ENCODE measurements around the gene ERFL. TPM values are rescaled to one million over a fixed set of nuclear protein-coding genes. Genes with fewer than 3 reads are reported as not detected.

Gene ERFL
- total and polyA plus RNA-seq, 2 of the 8 experiments (the other 6 are each of a cell fraction or from before 2014, with no cell fraction given): 0.12 TPM; not detected in 1

- 21% methylated on average over 10 of the region's 10 CpGs; no CpG with 5 or more reads in 1 of the 2 experiments for whole genome bisulfite sequencing, 2 experiments (ENCODE audit: extremely low coverage in 1 of 2, insufficient coverage in 1 of 2, insufficient read length in 1 of 2, insufficient replicate concordance in 2 of 2, low coverage in 1 of 2, low lambda C conversion rate in 2 of 2, missing lambda C conversion rate in 1 of 2)
- Histone ChIP-seq H3K4me2 (ENCODE audit: insufficient read depth in 1 of 2, low read depth in 2 of 2, low read length in 2 of 2) (peak overlapping the region; percentile 69 to 93), H3K27me3 (replicated peaks in 1 of 4; ENCODE audit: control insufficient read depth in 3 of 4, extremely low read depth in 1 of 4, insufficient read depth in 3 of 4, low read length in 3 of 4) (no peaks in the 10 kb centered on the region), H3K4me3 (ENCODE audit: extremely low read depth in 1 of 4, insufficient read depth in 2 of 4, low read depth in 3 of 4, low read length in 4 of 4) (peak overlapping the region; percentile 81 to 92 (median 86); a peak in 7 of 8 replicates), H2AFZ (ENCODE audit: low read length) (no peak overlapping the region), H3K23me2 (ENCODE audit: low read depth, low read length) (peaks cover 2% of the 10 kb centered on the region; the same call in 1 of the 2 replicates), H3K14ac (ENCODE audit: insufficient read length) (no peak overlapping the region), H3K4me1 (replicated peaks in 1 of 4; ENCODE audit: control insufficient read depth in 3 of 4, insufficient read depth in 4 of 4, low read length in 3 of 4) (peaks cover 3 to 10% (median 6%) of the 10 kb centered on the region in 4 experiments), H3K9ac (replicated peaks in 1 of 4; ENCODE audit: extremely low read depth in 1 of 4, low read depth in 3 of 4, low read length in 3 of 4) (no peak overlapping the region; a peak in 1 of 7 replicates), H2BK15ac (ENCODE audit: low read length) (no peak overlapping the region), H4K20me1 (replicated peaks in 1 of 2; ENCODE audit: control insufficient read depth in 1 of 2, insufficient read depth in 2 of 2, low read length in 2 of 2) (no peaks in the 10 kb centered on the region), H3K27ac (ENCODE audit: low read depth, low read length) (no peak overlapping the region), H2BK120ac (replicated peaks; ENCODE audit: low read depth, low read length) (no peak overlapping the region), H4K8ac (ENCODE audit: extremely low read depth, insufficient read depth, low read length) (no peak overlapping the region), H3K4ac (replicated peaks; ENCODE audit: insufficient read length, low read depth, low read length) (no peak overlapping the region), H3K9me3 (ENCODE audit: insufficient read depth in 2 of 2, low read depth in 1 of 2, low read length in 1 of 2) (no peaks in the 10 kb centered on the region), H4K91ac (replicated peaks; ENCODE audit: insufficient read length, low read length) (no peak overlapping the region), H4K5ac (ENCODE audit: insufficient read length, low read depth, low read length) (no peak overlapping the region), H2BK20ac (ENCODE audit: low read length) (no peak overlapping the region), H3K18ac (ENCODE audit: extremely low read depth, low read length) (no peak overlapping the region), H3K36me3 (ENCODE audit: control insufficient read depth in 2 of 4, insufficient read depth in 4 of 4, low read length in 3 of 4) (peaks cover 0 to 5% (median 0%) of the 10 kb centered on the region in 4 experiments; a peak in 2 of 8 replicates), H2AK5ac (ENCODE audit: low read depth, low read length) (no peak overlapping the region), H3K23ac (ENCODE audit: insufficient read length) (no peak overlapping the region), H3K56ac (replicated peaks; ENCODE audit: insufficient read length, low read depth, low read length) (no peak overlapping the region), H3K79me1 (ENCODE audit: low read depth, low read length) (no peaks in the 10 kb centered on the region), H2BK12ac (ENCODE audit: low read depth, low read length) (no peak overlapping the region; the same call in 1 of the 2 replicates), H3K79me2 (ENCODE audit: control insufficient read depth in 1 of 2, insufficient read depth in 2 of 2, low read length in 2 of 2) (no peaks in the 10 kb centered on the region), H2BK5ac (ENCODE audit: low read depth, low read length) (no peak overlapping the region)
- ChIA-PET POLR2A (ENCODE audit: partially characterized antibody) (interaction anchor here (0.7 to 4.0 kb wide), 8 partner anchors 27 to 285 kb away, joined by 3 to 54 read pairs (median 7); partner anchors contain the start of gene RPS19), CTCF (ENCODE audit: partially characterized antibody) (interaction anchor here (0.7 to 4.0 kb wide), 22 partner anchors 10 to 164 kb away, joined by 3 to 33 read pairs (median 6); partner anchors contain the start of genes ERFL and RPS19)
- peak; percentile 64 to 72 for DNase-seq (ENCODE audit: low read depth in 1 of 2, low spot score in 2 of 2)
- peak; percentile 85 for FAIRE-seq
- TF ChIP-seq TAF7 (optimal IDR thresholded peaks at IDR 0.05; ENCODE audit: borderline replicate concordance, low read depth, low read length): no peak
- TF ChIP-seq CHD2 (IDR thresholded peaks at IDR 0.05; ENCODE audit: low read length): no peak
- no peak for TF ChIP-seq RFX5 (IDR thresholded peaks at IDR 0.05; ENCODE audit: borderline replicate concordance, low read depth, low read length)
- no peak for TF ChIP-seq CREB1 (IDR thresholded peaks at IDR 0.05)
- peak; percentile 84 to 86 for TF ChIP-seq RAD21 (IDR thresholded peaks at IDR 0.05 in 1 of 2, conservative IDR thresholded peaks at IDR 0.05 in 1 of 2; ENCODE audit: low read depth in 2 of 2, low read length in 2 of 2)
- no peak for TF ChIP-seq POLR2AphosphoS5 (IDR thresholded peaks at IDR 0.05; ENCODE audit: low read depth, low read length)
- peak; percentile 47; the same call in 1 of the 2 replicates for TF ChIP-seq E2F6 (IDR thresholded peaks at IDR 0.05)
- no peak for TF ChIP-seq CTBP2 (IDR thresholded peaks at IDR 0.05; ENCODE audit: borderline replicate concordance, insufficient read depth, insufficient read length, low read length)
- no peak for TF ChIP-seq SRF (IDR thresholded peaks at IDR 0.05; ENCODE audit: low read depth, low read length)
- no peak for TF ChIP-seq ATF3 (IDR thresholded peaks at IDR 0.05; ENCODE audit: insufficient read depth, low read depth, low read length)
- TF ChIP-seq ZNF274 (IDR thresholded peaks at IDR 0.05; ENCODE audit: borderline replicate concordance, extremely low read depth, low read length): no peak
These were observed 29.7 kb upstream of the ERFL start for GRCh38 chr19:41957838-41958366.

Measured in H1 (cell line).